HCT116 (cell line): ENCODE results near the gene ZNF605.

Source experiments
- CTCF ChIP-seq, 3 experiments: fragments of 200-600 bp in 1 of 3; sonication (generic) in 1 of 3; IDR thresholded peaks in 2 of 3; conservative IDR thresholded peaks in 1 of 3; 2 replicates each; pipeline ENCODE4 v1.5.1; 2012 to 2017; ENCODE audit warnings: low read depth in 2 of 3, low read length in 2 of 3, antibody characterized with exemption in 1 of 3, borderline replicate concordance in 1 of 3, control low read depth in 1 of 3, mild to moderate bottlenecking in 1 of 3, mixed read lengths in 1 of 3, mixed run types in 1 of 3, moderate library complexity in 1 of 3; ENCODE audit not compliant: insufficient read depth in 1 of 3
- EZH2 ChIP-seq: fragments of 200-600 bp; sonication (generic); IDR thresholded peaks from 2 replicates; pipeline ENCODE4 v1.6.1; 2017; ENCODE audit warnings: antibody characterized with exemption, mixed run types
- POLR2A ChIP-seq: IDR thresholded peaks from 2 replicates; pipeline ENCODE4 v1.7.0; 2011; ENCODE audit warnings: borderline replicate concordance; ENCODE audit not compliant: insufficient read depth, insufficient read length; ENCODE audit errors: extremely low read depth
- POLR2AphosphoS5 ChIP-seq: IDR thresholded peaks from 2 replicates; pipeline ENCODE4 v1.6.1; 2011; ENCODE audit warnings: mild to moderate bottlenecking, low read depth, low read length, moderate library complexity
- RAD21 ChIP-seq: IDR thresholded peaks from 2 replicates; pipeline ENCODE4 v1.6.1; 2012; ENCODE audit warnings: low read depth, mild to moderate bottlenecking
- REST ChIP-seq: IDR thresholded peaks from 2 replicates; pipeline ENCODE4 v1.6.1; 2012; ENCODE audit warnings: low read depth
- SP1 ChIP-seq: IDR thresholded peaks from 2 replicates; pipeline ENCODE4 v1.6.1; 2012; ENCODE audit warnings: low read depth
- YY1 ChIP-seq: IDR thresholded peaks from 2 replicates; pipeline ENCODE4 v1.6.1; 2011; ENCODE audit warnings: low read length, low read depth, moderate library complexity, mild to moderate bottlenecking; ENCODE audit not compliant: insufficient replicate concordance; ENCODE audit errors: extremely low read depth
- ZFX ChIP-seq: fragments of 450-650 bp; IDR thresholded peaks from 2 replicates; pipeline ENCODE4 v1.6.1; 2017

DNA sequence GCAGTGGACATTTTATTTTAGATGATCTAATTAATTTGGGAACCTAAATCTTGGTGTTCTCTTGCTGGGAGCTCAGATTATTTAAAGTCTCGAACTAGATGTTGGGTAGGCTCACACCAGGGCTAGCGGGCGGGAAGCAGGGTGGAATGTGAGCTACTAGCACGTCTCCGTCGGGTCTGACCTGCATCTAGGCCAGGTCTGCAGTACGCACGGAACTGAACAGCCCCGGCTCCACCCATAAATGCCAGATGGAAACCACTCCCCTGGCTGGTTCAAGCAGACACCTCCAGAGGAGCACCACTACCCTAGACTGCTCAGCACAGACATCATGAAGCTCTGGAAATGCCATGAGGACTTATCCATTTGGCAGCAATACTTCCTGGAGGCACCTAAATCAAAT, 10.3 kb downstream of the ZNF605 start:
- TF ChIP-seq CTCF (IDR thresholded peaks at IDR 0.05 in 2 of 3, conservative IDR thresholded peaks at IDR 0.05 in 1 of 3; ENCODE audit: borderline replicate concordance in 1 of 3, insufficient read depth in 1 of 3, low read depth in 2 of 3, low read length in 2 of 3) (no peak), EZH2 (no peak), YY1 (no peak), POLR2AphosphoS5 (no peak), POLR2A (no peak), REST (no peak), SP1 (no peak), ZFX (no peak), RAD21 (no peak)
